Esophagus mucosa (tissue), 1 donor: ENCODE data around the gene RPS2. TPM values are rescaled to one million over a fixed set of nuclear protein-coding genes. Genes with fewer than 3 reads are reported as not detected.

Experiments
- ATAC-seq: fragments of 200-7000 bp; cut with Tn5 transposase; one replicate; pipeline ENCODE4 v1.9.1; 2020
- total RNA-seq: library from RNA; stranded (reverse); gene quantifications from one replicate; pipeline ENCODE4 v1.2.4, GENCODE V29; 2023
- donor health status: DM: yes; HTN: yes; CAD: no.

RPS2 gene
- total RNA-seq, 1 donor from 2014 or later: 3,204 TPM

- ATAC-seq: no peak
Observed at GRCh38 chr16:1918351-1919326, 46.0 kb downstream of the RPS2 start, which contains the start of gene HS3ST6. TSS of gene HS3ST6 (minus strand) at chr16:1918415. CDS start at chr16:1918323, 92 bp downstream.

GRCh38 chr16:1917665-1918350 is 46.8 kb downstream of the RPS2 start:
- ATAC-seq: no peak

GRCh38 chr16:1917056-1917664 is 47.5 kb downstream of the RPS2 start:
- ATAC-seq: no peak

- ATAC-seq: no peak
Observed at GRCh38 chr16:1916640-1916990, 48.0 kb downstream of the RPS2 start.

GRCh38 chr16:1915732-1916639 is 48.6 kb downstream of the RPS2 start:
- ATAC-seq: no peak

- ATAC-seq: no peak
Observed at GRCh38 chr16:1914988-1915387, 49.6 kb downstream of the RPS2 start.

GRCh38 chr16:1914084-1914608 is 50.5 kb downstream of the RPS2 start:
- no peak for ATAC-seq

GRCh38 chr16:1913327-1914083 is 51.1 kb downstream of the RPS2 start:
- peak; percentile 92 for ATAC-seq

- ATAC-seq: no peak
Observed at GRCh38 chr16:1912215-1912543, 52.4 kb downstream of the RPS2 start.

Other genes with a start within 250 kb of the RPS2 start
- gene NME3, start 193.3 kb downstream of the RPS2 start, total RNA-seq: 29.6 TPM
- 13.0 TPM for gene EME2, start 192.0 kb downstream of the RPS2 start, total RNA-seq
- 98.6 TPM for gene MRPS34, start 191.7 kb downstream of the RPS2 start, total RNA-seq
- gene SPSB3, start 182.3 kb downstream of the RPS2 start, total RNA-seq: 23.5 TPM
- 45.6 TPM for gene NUBP2, start 181.9 kb downstream of the RPS2 start, total RNA-seq
- not detected for gene IGFALS, start 171.1 kb downstream of the RPS2 start, total RNA-seq
- gene HAGH, start 138.0 kb downstream of the RPS2 start, total RNA-seq: 16.9 TPM
- gene FAHD1, start 137.6 kb downstream of the RPS2 start, total RNA-seq: 28.1 TPM
- not detected for gene MEIOB, start 92.7 kb downstream of the RPS2 start, total RNA-seq
- gene HS3ST6, start 46.4 kb downstream of the RPS2 start, total RNA-seq: 1.4 TPM
- gene MSRB1, start 21.6 kb downstream of the RPS2 start, total RNA-seq: 44.0 TPM
- gene RPL3L, start 10.1 kb downstream of the RPS2 start, total RNA-seq: 0.12 TPM
- 115 TPM for gene NDUFB10, start 5.3 kb downstream of the RPS2 start, total RNA-seq
- gene RNF151, start 2.0 kb upstream of the RPS2 start, total RNA-seq: not detected
- gene TBL3, start 7.2 kb upstream of the RPS2 start, total RNA-seq: 31.5 TPM
- 4.6 TPM for gene NOXO1, start 16.6 kb upstream of the RPS2 start, total RNA-seq
- 17.0 TPM for gene GFER, start 19.4 kb upstream of the RPS2 start, total RNA-seq
- 0.16 TPM for gene SYNGR3, start 25.1 kb upstream of the RPS2 start, total RNA-seq
- 41.0 TPM for gene ZNF598, start 45.0 kb upstream of the RPS2 start, total RNA-seq
- gene NPW, start 55.0 kb upstream of the RPS2 start, total RNA-seq: 0.80 TPM
- gene NHERF2, start 62.1 kb upstream of the RPS2 start, total RNA-seq: 21.6 TPM
- 15.8 TPM for gene NTHL1, start 83.0 kb upstream of the RPS2 start, total RNA-seq
- 49.5 TPM for gene TSC2, start 83.2 kb upstream of the RPS2 start, total RNA-seq
- gene PKD1, start 171.1 kb upstream of the RPS2 start, total RNA-seq: 34.8 TPM
- 6.0 TPM for gene RAB26, start 183.8 kb upstream of the RPS2 start, total RNA-seq
- gene TRAF7, start 191.0 kb upstream of the RPS2 start, total RNA-seq: 96.6 TPM
- 0.08 TPM for gene CASKIN1, start 231.8 kb upstream of the RPS2 start, total RNA-seq
- gene MLST8, start 240.6 kb upstream of the RPS2 start, total RNA-seq: 28.5 TPM
- 0.36 TPM for gene BRICD5, start 246.0 kb upstream of the RPS2 start, total RNA-seq